ENCODE measurements around the gene TMEM92.

TMEM92 gene

GRCh38 chr17:50272711-50273653, 1.3 kb upstream of the TMEM92 start:
- no peak overlapping the region for H3K27ac ChIP-seq
- no peak for TF ChIP-seq ZFX (IDR thresholded peaks at IDR 0.05; ENCODE audit: borderline replicate concordance)
- TF ChIP-seq, protein P1, sequence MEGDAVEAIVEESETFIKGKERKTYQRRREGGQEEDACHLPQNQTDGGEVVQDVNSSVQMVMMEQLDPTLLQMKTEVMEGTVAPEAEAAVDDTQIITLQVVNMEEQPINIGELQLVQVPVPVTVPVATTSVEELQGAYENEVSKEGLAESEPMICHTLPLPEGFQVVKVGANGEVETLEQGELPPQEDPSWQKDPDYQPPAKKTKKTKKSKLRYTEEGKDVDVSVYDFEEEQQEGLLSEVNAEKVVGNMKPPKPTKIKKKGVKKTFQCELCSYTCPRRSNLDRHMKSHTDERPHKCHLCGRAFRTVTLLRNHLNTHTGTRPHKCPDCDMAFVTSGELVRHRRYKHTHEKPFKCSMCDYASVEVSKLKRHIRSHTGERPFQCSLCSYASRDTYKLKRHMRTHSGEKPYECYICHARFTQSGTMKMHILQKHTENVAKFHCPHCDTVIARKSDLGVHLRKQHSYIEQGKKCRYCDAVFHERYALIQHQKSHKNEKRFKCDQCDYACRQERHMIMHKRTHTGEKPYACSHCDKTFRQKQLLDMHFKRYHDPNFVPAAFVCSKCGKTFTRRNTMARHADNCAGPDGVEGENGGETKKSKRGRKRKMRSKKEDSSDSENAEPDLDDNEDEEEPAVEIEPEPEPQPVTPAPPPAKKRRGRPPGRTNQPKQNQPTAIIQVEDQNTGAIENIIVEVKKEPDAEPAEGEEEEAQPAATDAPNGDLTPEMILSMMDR (IDR thresholded peaks at IDR 0.05), result peak; percentile 99

DNA sequence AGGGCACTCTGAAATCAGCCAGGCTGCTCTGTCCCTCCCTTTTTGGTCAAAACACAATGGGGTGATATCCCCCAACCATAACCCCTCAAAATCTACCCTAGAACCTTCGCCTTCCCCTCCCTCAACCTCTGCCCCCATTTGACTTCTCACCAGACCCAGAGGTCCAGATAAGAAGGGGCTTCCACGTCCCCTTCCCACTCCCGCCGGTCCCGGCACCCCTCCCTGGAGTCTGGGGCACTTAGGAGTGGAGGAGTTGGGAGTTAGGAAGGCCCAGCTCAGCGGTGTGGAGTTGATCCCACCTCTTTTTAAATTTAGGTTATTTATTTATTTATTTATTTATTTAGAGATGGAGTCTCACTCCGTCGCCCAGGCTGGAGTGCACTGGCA, 619 bp upstream of the TMEM92 start:
- TF ChIP-seq, protein P1 (IDR thresholded peaks at IDR 0.05), result no peak
- TF ChIP-seq ZFX (IDR thresholded peaks at IDR 0.05; ENCODE audit: borderline replicate concordance), result no peak
- no peak overlapping the region for H3K27ac ChIP-seq

GRCh38 chr17:50274897-50275221, 593 bp downstream of the TMEM92 start:
- H3K27ac ChIP-seq, result no peak overlapping the region
- TF ChIP-seq ZFX (IDR thresholded peaks at IDR 0.05; ENCODE audit: borderline replicate concordance), result no peak
- TF ChIP-seq, protein P1 (IDR thresholded peaks at IDR 0.05), result no peak

DNA sequence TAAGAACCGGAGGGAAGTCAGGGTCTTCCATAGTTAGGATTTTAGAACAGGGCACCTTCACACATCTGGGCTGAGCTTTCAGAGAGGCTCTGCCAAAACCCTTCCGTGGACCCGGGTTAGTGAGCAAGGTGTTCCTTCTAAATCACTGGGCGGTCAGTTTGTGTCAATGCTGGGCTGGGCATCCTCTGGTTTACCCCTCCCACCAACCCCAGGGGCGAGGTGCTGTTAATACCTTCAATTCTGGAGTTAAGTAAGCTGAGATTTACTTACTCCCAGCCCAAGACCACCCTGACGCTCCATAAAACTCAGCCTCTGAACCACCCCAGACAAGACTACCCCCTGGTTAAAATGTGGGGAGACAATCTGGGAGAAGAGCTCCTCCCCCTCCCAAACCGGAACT, 1.0 kb downstream of the TMEM92 start:
- TF ChIP-seq, protein P1 (IDR thresholded peaks at IDR 0.05), result no peak
- TF ChIP-seq ZFX (IDR thresholded peaks at IDR 0.05; ENCODE audit: borderline replicate concordance), result no peak
- no peak overlapping the region for H3K27ac ChIP-seq

DNA sequence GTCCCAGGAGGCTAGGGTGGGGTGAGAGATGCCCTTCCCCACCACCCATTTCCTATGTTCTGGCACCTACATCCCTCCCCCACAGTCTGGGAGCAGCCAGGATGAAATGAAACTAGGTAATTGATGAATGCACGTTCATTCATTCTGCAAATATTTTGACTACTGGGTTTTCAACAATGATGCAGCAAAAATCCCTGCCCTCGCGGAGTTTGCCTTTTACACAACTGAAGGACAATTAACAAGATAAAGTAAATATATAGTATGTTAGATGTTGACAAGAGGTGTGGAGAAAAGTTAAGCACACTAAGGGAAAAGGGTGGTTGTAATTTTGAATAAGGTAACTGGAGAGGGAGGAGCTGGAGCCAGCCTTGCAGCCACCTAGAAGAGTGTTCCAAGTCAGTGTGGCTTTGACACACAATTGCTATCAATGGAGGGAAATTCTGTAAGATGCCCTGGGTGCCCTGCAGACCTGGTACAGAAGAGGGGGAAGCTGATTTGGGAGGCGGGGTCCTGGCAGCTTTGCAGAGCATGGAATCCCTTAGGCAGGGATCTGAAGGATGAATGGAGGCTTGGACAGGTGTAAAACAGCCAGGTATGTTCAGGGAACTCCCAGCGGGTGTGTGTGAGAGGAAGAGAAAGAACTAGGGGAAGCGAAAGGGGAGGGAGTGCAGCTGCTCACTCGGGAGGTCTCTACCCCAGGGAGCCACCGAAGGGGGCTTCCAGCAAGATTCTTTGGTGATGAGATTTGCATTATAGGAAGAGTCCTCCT, 2.5 kb downstream of the TMEM92 start:
- H3K27ac ChIP-seq, result no peak overlapping the region
- TF ChIP-seq, protein P1 (IDR thresholded peaks at IDR 0.05), result no peak
- no peak for TF ChIP-seq ZFX (IDR thresholded peaks at IDR 0.05; ENCODE audit: borderline replicate concordance)

- TF ChIP-seq, protein P1 (IDR thresholded peaks at IDR 0.05), result no peak
- no peak for TF ChIP-seq ZFX (IDR thresholded peaks at IDR 0.05; ENCODE audit: borderline replicate concordance)
- no peak overlapping the region for H3K27ac ChIP-seq
These were observed 3.1 kb downstream of the TMEM92 start for GRCh38 chr17:50277357-50277754.
